Measurements from ENCODE around the gene TTL. TPM values are rescaled to one million over a fixed set of nuclear protein-coding genes. Genes with fewer than 3 reads are reported as not detected.
A peak's percentile ranks its signal among the peaks of the same experiment; 100 is the strongest.

Gene TTL
- total and polyA plus RNA-seq, 2 of the 13 experiments (the other 11 are each of a cell fraction or from before 2014, with no cell fraction given): 19.0 to 59.8 TPM

DNA sequence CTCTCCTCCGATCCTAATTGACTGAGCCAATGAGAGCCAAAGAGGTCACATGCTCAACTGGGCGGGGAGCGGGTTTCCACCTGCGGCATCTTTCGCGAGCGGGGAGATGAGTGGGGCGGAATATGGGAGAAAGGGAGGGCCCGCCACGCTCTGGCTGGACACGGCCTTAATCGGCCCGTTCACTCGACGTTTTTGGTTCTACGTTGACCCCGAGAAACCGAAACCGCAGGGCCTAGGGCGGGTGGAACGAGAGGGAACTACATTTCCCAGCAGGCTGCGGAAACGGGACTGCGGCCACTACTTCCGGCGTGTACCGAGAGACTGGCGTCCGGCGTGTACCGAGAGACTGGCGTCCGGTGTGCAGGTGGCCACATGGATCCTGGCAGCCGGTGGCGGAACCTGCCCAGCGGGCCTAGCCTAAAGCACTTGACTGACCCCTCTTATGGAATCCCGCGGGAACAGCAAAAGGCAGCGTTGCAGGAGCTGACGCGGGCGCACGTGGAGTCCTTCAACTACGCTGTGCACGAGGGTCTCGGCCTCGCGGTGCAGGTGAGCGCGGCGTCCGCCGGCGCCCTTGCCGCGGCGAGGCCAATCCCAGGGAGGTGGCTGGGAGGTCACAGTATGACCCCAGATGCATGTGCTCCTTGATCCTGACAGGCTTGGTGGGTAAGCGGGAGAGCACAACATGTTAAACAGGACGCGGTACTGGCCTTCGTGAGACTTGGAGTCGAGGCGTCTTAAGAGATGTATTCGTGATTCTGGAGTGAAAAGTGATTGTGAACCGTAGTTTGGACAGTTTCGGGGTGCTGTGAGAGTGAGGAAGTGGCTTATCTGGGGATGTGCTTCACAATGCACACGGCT is 60.4 kb downstream of the TTL start, which contains the start of gene POLR1B (continued):
- TF ChIP-seq, protein P1, sequence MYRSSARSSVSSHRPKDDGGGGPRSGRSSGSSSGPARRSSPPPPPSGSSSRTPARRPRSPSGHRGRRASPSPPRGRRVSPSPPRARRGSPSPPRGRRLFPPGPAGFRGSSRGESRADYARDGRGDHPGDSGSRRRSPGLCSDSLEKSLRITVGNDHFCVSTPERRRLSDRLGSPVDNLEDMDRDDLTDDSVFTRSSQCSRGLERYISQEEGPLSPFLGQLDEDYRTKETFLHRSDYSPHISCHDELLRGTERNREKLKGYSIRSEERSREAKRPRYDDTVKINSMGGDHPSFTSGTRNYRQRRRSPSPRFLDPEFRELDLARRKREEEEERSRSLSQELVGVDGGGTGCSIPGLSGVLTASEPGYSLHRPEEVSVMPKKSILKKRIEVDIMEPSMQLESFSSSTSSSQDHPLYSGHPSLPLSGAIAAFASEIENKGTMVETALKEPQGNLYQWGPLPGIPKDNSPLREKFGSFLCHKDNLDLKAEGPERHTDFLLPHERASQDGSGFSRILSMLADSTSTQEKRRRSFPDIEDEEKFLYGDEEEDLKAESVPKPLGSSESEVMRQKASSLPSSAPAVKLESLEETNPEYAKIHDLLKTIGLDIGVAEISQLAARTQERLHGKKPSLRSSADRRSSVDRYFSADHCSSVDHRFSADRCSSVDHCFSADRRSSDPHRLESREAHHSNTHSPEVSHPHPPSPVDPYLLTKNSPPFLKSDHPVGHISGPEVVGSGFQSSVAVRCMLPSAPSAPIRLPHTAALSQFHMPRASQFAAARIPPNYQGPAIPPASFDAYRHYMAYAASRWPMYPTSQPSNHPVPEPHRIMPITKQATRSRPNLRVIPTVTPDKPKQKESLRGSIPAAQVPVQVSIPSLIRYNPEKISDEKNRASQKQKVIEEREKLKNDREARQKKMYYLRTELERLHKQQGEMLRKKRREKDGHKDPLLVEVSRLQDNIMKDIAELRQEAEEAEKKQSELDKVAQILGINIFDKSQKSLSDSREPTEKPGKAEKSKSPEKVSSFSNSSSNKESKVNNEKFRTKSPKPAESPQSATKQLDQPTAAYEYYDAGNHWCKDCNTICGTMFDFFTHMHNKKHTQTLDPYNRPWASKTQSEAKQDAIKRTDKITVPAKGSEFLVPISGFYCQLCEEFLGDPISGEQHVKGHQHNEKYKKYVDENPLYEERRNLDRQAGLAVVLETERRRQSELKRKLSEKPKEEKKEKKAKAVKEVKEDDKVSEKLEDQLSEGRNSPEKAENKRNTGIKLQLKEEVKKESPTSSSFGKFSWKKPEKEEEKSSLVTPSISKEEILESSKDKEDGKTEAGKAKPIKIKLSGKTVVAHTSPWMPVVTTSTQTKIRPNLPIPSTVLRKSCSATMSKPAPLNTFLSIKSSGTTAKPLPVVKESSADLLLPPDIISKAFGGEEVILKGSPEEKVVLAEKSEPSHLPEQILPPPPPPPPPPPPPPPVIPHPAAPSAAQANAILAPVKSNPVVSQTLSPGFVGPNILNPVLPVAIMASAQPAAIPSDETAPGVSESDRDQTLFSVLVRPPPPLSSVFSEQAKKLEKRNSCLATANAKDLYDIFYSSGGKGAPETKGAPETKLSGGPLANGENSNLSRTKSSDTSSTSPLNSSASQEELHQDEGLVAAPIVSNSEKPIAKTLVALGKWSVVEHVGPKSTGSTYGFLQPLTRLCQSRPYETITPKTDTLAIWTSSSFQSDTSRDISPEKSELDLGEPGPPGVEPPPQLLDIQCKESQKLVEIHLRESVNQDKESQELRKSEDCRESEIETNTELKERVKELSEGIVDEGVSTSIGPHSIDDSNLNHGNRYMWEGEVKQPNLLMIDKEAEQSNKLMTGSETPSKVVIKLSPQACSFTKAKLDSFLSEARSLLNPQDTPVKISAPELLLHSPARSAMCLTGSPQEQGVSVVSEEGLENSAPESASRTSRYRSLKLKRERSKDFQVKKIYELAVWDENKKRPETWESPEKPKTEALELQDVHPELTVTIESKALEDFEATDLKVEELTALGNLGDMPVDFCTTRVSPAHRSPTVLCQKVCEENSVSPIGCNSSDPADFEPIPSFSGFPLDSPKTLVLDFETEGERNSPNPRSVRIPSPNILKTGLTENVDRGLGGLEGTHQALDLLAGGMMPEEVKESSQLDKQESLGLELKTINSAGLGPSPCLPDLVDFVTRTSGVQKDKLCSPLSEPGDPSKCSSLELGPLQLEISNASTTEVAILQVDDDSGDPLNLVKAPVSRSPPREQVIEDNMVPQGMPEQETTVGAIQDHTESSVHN (CRISPR knock-in tag; IDR thresholded peaks at IDR 0.05): peak; percentile 99
- TF ChIP-seq, protein P2, sequence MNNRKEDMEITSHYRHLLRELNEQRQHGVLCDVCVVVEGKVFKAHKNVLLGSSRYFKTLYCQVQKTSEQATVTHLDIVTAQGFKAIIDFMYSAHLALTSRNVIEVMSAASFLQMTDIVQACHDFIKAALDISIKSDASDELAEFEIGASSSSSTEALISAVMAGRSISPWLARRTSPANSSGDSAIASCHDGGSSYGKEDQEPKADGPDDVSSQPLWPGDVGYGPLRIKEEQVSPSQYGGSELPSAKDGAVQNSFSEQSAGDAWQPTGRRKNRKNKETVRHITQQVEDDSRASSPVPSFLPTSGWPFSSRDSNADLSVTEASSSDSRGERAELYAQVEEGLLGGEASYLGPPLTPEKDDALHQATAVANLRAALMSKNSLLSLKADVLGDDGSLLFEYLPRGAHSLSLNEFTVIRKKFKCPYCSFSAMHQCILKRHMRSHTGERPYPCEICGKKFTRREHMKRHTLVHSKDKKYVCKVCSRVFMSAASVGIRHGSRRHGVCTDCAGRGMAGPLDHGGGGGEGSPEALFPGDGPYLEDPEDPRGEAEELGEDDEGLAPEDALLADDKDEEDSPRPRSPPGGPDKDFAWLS (CRISPR knock-in tag; IDR thresholded peaks at IDR 0.05; ENCODE audit: borderline replicate concordance): 0 out of 2 replicates have a peak, but pooled peaks have one; percentile 76
- no peak; the same call in 1 of the 2 replicates for TF ChIP-seq RFXANK (CRISPR knock-in tag; IDR thresholded peaks at IDR 0.05)
